MM.1S (cell line): Measurements from ENCODE around the gene CYBRD1.

ENCODE experiments used
- DNase-seq: peaks from one replicate; pipeline ENCODE4 v3.0.0-alpha.2; 2015
- H2AFZ ChIP-seq: fragments of 300-600 bp; sonication (generic); 2 replicates; pipeline ENCODE4 v1.6.0; 2016; ENCODE audit warnings: antibody characterized with exemption, low read length
- H3F3A ChIP-seq: fragments of 300-600 bp; sonication (generic); 2 replicates; pipeline ENCODE4 v1.6.1; 2016; ENCODE audit warnings: mild to moderate bottlenecking, antibody characterized with exemption, low read length, moderate library complexity, mixed read lengths; ENCODE audit not compliant: insufficient read depth
- H3K27ac ChIP-seq: fragments of 300-600 bp; sonication (generic); 2 replicates; pipeline ENCODE4 v1.5.1; 2016; ENCODE audit warnings: mild to moderate bottlenecking, low read length
- H3K27me3 ChIP-seq: fragments of 300-600 bp; sonication (generic); replicated peaks from 2 replicates; pipeline ENCODE4 v1.6.0; 2016; ENCODE audit warnings: low read length; ENCODE audit not compliant: insufficient read depth
- H3K36me3 ChIP-seq: fragments of 300-600 bp; sonication (generic); replicated peaks from 2 replicates; pipeline ENCODE4 v1.6.1; 2016; ENCODE audit warnings: mild to moderate bottlenecking, low read length, mixed read lengths; ENCODE audit not compliant: insufficient read depth
- H3K4me1 ChIP-seq: fragments of 300-600 bp; sonication (generic); 2 replicates; pipeline ENCODE4 v1.6.1; 2016; ENCODE audit warnings: low read length, mixed read lengths
- H3K4me2 ChIP-seq: fragments of 300-600 bp; sonication (generic); 2 replicates; pipeline ENCODE4 v1.6.0; 2016; ENCODE audit warnings: low read depth, low read length
- H3K4me3 ChIP-seq: fragments of 300-600 bp; sonication (generic); 2 replicates; pipeline ENCODE4 v1.5.1; 2016; ENCODE audit warnings: low read length, mixed read lengths
- H3K79me2 ChIP-seq: fragments of 300-600 bp; sonication (generic); 2 replicates; pipeline ENCODE4 v1.6.1; 2016; ENCODE audit warnings: mixed run types, low read length, mixed read lengths
- H3K9ac ChIP-seq: fragments of 300-600 bp; sonication (generic); 2 replicates; pipeline ENCODE4 v1.6.1; 2016; ENCODE audit warnings: low read length, mixed read lengths
- H3K9me2 ChIP-seq: fragments of 300-600 bp; sonication (generic); replicated peaks from 2 replicates; pipeline ENCODE4 v1.6.1; 2016; ENCODE audit warnings: mild to moderate bottlenecking, low read length, mixed read lengths; ENCODE audit not compliant: insufficient read depth
- H3K9me3 ChIP-seq: fragments of 300-600 bp; sonication (generic); replicated peaks from 2 replicates; pipeline ENCODE4 v1.6.1; 2016; ENCODE audit warnings: mild to moderate bottlenecking, low read length, mixed read lengths; ENCODE audit not compliant: insufficient read depth
- H4K20me1 ChIP-seq: fragments of 300-600 bp; sonication (generic); 2 replicates; pipeline ENCODE4 v1.6.1; 2016; ENCODE audit warnings: mild to moderate bottlenecking, low read length, moderate library complexity, mixed read lengths; ENCODE audit not compliant: insufficient read depth
- EZH2 ChIP-seq: fragments of 300-600 bp; sonication (generic); optimal IDR thresholded peaks from 2 replicates; pipeline ENCODE3; 2017; ENCODE audit warnings: low read depth, mild to moderate bottlenecking, antibody characterized with exemption, low read length, mixed read lengths
- EZH2phosphoT487 ChIP-seq: fragments of 300-600 bp; sonication (generic); IDR thresholded peaks from 2 replicates; pipeline ENCODE4 v1.6.1; 2018; ENCODE audit warnings: antibody characterized with exemption, low read length
- TF ChIP-seq, protein P1 (sequence below): fragments of 300-600 bp; sonication (generic); IDR thresholded peaks from 2 replicates; pipeline ENCODE4 v1.5.1; 2016; ENCODE audit warnings: antibody characterized with exemption, low read length, mixed read lengths

The CYBRD1 gene

DNA sequence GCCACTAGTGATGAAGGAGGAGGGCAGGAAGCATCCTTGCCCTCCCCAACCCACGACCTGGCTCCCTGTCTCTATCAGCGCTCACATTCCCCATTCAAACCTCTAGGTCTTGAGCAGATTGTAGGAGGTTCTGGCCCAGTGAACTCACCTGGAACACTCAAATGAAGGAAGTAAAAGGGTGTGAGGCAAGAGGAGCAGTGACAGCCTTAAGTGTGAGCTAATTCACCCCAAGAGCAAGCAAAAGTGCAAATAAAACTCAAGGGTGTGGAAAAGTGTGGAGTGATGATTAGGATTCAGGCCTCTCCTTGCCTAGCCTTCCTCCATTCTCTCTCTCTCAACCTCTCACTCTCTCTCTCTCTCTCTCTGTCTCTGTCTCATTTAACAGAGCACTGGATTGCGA lies 41.0 kb downstream of the CYBRD1 start:
- H3K79me2 ChIP-seq: no peaks in the 10 kb centered on the region
- DNase-seq: no peak

GRCh38 chr2:171564463-171564862 lies 42.2 kb downstream of the CYBRD1 start:
- no peak overlapping the region for H3K27ac ChIP-seq
- no peaks in the 10 kb centered on the region for H3K4me1 ChIP-seq

More for the DNA sequence above, 41.0 kb downstream of the CYBRD1 start:
- no peaks in the 10 kb centered on the region for H3K9me3 ChIP-seq
- no peak overlapping the region for H3K9ac ChIP-seq
- H3K36me3 ChIP-seq: no peaks in the 10 kb centered on the region
- no peaks in the 10 kb centered on the region for H3K27me3 ChIP-seq
- H3K4me3 ChIP-seq: no peak overlapping the region
- H3K4me1 ChIP-seq: no peaks in the 10 kb centered on the region
- TF ChIP-seq EZH2: no peak
- TF ChIP-seq, protein P1, sequence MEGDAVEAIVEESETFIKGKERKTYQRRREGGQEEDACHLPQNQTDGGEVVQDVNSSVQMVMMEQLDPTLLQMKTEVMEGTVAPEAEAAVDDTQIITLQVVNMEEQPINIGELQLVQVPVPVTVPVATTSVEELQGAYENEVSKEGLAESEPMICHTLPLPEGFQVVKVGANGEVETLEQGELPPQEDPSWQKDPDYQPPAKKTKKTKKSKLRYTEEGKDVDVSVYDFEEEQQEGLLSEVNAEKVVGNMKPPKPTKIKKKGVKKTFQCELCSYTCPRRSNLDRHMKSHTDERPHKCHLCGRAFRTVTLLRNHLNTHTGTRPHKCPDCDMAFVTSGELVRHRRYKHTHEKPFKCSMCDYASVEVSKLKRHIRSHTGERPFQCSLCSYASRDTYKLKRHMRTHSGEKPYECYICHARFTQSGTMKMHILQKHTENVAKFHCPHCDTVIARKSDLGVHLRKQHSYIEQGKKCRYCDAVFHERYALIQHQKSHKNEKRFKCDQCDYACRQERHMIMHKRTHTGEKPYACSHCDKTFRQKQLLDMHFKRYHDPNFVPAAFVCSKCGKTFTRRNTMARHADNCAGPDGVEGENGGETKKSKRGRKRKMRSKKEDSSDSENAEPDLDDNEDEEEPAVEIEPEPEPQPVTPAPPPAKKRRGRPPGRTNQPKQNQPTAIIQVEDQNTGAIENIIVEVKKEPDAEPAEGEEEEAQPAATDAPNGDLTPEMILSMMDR: no peak
- no peak for TF ChIP-seq EZH2phosphoT487
- H2AFZ ChIP-seq: no peak overlapping the region
- no peaks in the 10 kb centered on the region for H3F3A ChIP-seq
- no peaks in the 10 kb centered on the region for H3K9me2 ChIP-seq
- H3K27ac ChIP-seq: no peak overlapping the region
- no peak overlapping the region for H3K4me2 ChIP-seq
- H4K20me1 ChIP-seq: no peaks in the 10 kb centered on the region

DNA sequence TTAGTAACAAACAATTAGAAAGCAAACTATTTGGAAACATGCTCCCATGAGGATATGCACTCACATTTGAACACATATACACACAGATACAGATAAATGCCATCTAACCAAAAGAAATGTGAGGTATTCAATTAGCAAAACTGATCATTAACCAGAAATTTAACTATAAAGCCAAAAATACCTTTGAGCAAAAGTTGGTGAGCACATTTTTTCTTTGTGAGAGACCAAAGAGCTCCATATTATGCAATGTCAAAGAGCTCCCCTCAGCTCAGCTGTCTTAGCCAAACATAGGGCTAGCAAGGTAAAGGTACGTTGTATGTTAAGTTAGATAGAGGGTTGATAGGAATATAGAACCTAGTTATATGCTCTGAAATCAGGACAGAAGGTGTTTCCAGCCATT lies 43.8 kb downstream of the CYBRD1 start:
- Histone ChIP-seq H3K4me1 (no peaks in the 10 kb centered on the region), H2AFZ (no peak overlapping the region), H3K36me3 (no peaks in the 10 kb centered on the region), H3K79me2 (no peaks in the 10 kb centered on the region), H3K27ac (no peak overlapping the region), H3K4me2 (no peak overlapping the region), H4K20me1 (no peaks in the 10 kb centered on the region), H3K9me2 (no peaks in the 10 kb centered on the region), H3K27me3 (no peaks in the 10 kb centered on the region), H3K4me3 (no peak overlapping the region), H3K9ac (no peak overlapping the region), H3F3A (no peaks in the 10 kb centered on the region), H3K9me3 (no peaks in the 10 kb centered on the region)
- no peak for DNase-seq
- no peak for TF ChIP-seq EZH2phosphoT487
- no peak for TF ChIP-seq EZH2
- TF ChIP-seq, protein P1: no peak

More at GRCh38 chr2:171564463-171564862, 42.2 kb downstream of the CYBRD1 start:
- no peak for DNase-seq
- Histone ChIP-seq H3K4me2 (no peak overlapping the region), H2AFZ (no peak overlapping the region), H3K9me2 (no peaks in the 10 kb centered on the region), H3K27me3 (no peaks in the 10 kb centered on the region), H3K79me2 (no peaks in the 10 kb centered on the region), H3K4me3 (no peak overlapping the region), H3K9ac (no peak overlapping the region), H3F3A (no peaks in the 10 kb centered on the region), H3K9me3 (no peaks in the 10 kb centered on the region), H4K20me1 (no peaks in the 10 kb centered on the region), H3K36me3 (no peaks in the 10 kb centered on the region)
- TF ChIP-seq EZH2phosphoT487: no peak
- TF ChIP-seq, protein P1: no peak
- no peak for TF ChIP-seq EZH2
